Measurements from ENCODE around the gene STARD13.
A peak's percentile ranks its signal among the peaks of the same experiment; 100 is the strongest.

The STARD13 gene

GRCh38 chr13:33116321-33117010, 169.1 kb downstream of the STARD13 start:
- Histone ChIP-seq H3K27ac (no peak overlapping the region), H3K4me3 (no peak overlapping the region)

GRCh38 chr13:33115274-33115673, 170.3 kb downstream of the STARD13 start:
- no peak for TF ChIP-seq CTCF (IDR thresholded peaks at IDR 0.05)
- H3K27ac ChIP-seq, result no peak overlapping the region
- no peak for DNase-seq (ENCODE audit: low spot score)
- H3K4me3 ChIP-seq, result no peak overlapping the region

More at GRCh38 chr13:33116321-33117010, 169.1 kb downstream of the STARD13 start:
- DNase-seq (ENCODE audit: low spot score), result no peak
- TF ChIP-seq CTCF (IDR thresholded peaks at IDR 0.05), result no peak

DNA sequence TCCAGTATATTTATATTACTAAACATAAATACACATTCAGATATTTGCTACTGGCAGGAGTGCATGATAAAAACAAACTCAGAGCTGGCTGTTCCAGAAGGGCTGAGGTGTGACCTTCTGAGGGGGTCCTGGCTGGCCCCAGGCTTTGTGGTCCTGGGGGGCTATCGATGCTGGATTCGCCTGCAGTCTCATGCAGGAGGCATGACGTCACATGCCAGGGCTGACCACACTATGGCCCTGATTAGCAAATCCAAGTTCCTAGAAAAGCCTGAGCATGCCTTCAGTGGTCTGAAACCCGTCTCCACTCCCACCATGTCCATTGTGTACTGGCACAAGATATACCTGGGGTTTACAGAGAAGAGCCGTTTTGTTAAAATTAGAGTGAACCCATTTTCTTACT, 171.4 kb downstream of the STARD13 start:
- no peak for TF ChIP-seq CTCF (IDR thresholded peaks at IDR 0.05)
- DNase-seq (ENCODE audit: low spot score), result no peak
- no peak overlapping the region for H3K4me3 ChIP-seq
- no peak overlapping the region for H3K27ac ChIP-seq

- DNase-seq (ENCODE audit: low spot score), result no peak
- TF ChIP-seq CTCF (IDR thresholded peaks at IDR 0.05), result no peak
- no peak overlapping the region for H3K4me3 ChIP-seq
- peak overlapping the region; percentile 25 to 84 for H3K27ac ChIP-seq
Measured at GRCh38 chr13:33112766-33113165, 172.8 kb downstream of the STARD13 start.

GRCh38 chr13:33111414-33112110, 174.0 kb downstream of the STARD13 start:
- DNase-seq (ENCODE audit: low spot score), result no peak
- Histone ChIP-seq H3K4me3 (no peak overlapping the region), H3K27ac (peak overlapping the region; percentile 25 to 84)
- TF ChIP-seq CTCF (IDR thresholded peaks at IDR 0.05), result no peak

DNA sequence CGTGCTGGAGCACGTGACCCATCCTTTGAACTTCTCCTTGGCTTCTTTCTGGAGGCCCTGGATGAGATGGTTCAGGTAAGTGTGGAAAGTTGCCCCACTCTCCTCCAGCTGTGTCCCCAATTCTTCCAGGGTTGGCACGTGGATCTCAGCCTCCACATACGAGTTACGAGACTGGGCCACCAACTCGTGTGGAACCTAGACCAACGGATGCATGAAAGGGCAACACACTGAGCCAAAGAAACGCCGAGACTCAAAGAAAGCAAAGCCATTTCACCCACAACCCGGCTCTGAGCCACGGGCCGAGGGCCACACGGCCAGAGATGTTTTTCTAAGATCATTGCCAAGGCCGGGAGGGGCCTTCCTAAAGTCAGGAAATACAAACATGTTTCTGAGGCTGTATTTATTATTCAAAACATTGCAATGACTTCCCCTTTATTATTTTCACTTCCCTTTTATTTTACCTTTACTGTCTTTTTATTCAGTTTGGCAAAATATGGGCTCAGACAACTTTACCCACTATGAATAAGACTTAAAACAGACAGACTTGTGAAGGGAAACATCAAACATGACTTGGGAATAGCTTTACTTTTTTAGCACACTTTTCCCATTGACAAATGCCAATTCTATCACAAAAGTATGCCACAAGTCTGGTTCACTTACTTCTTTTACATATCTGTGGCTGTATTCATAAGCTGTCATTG, 174.7 kb downstream of the STARD13 start:
- peak overlapping the region; percentile 25 to 84 for H3K27ac ChIP-seq
- DNase-seq (ENCODE audit: low spot score), result no peak
- TF ChIP-seq CTCF (IDR thresholded peaks at IDR 0.05), result no peak

More for the DNA sequence above, 174.7 kb downstream of the STARD13 start:
- H3K4me3 ChIP-seq, result no peak overlapping the region
